Tibial nerve (tissue), 4 donors: ENCODE data around the gene NEUROD2. TPM values are rescaled to one million over a fixed set of nuclear protein-coding genes. Genes with fewer than 3 reads are reported as not detected.

Experiments used
- DNase-seq, 2 donors: peaks; one replicate each; pipeline ENCODE4 v3.0.0-alpha.2; 2019; ENCODE audit warnings: low spot score in 2 of 2
- H3K27ac ChIP-seq, 4 donors: fragments of 200-600 bp; sonication (generic) in 3 of 4; one replicate each; pipeline ENCODE4 v1.5.1; 2017 to 2019; ENCODE audit warnings: mild to moderate bottlenecking in 1 of 4
- H3K27me3 ChIP-seq, 2 donors: fragments of 200-600 bp; sonication (generic) in 1 of 2; one replicate each; pipeline versions ENCODE4 v1.5.1 to v1.6.0; 2017 to 2019
- H3K36me3 ChIP-seq, 3 donors: fragments of 200-600 bp; sonication (generic); one replicate each; pipeline ENCODE4 v1.5.1; 2018 to 2019
- H3K4me1 ChIP-seq, 4 donors: fragments of 200-600 bp; sonication (generic) in 3 of 4; one replicate each; pipeline ENCODE4 v1.5.1; 2017 to 2019
- H3K4me3 ChIP-seq, 4 donors: fragments of 200-600 bp; sonication (generic) in 3 of 4; one replicate each; pipeline ENCODE4 v1.5.1; 2017 to 2019; ENCODE audit warnings: mild to moderate bottlenecking in 1 of 4, moderate library complexity in 1 of 4
- H3K9me3 ChIP-seq, 4 donors: fragments of 200-600 bp; sonication (generic) in 3 of 4; one replicate each; pipeline ENCODE4 v1.5.1; 2017 to 2019
- EP300 ChIP-seq, 2 donors: sonication (generic); formaldehyde crosslinking; IDR thresholded peaks; one replicate each; pipeline ENCODE4 v1.6.1; 2017; ENCODE audit warnings: antibody characterized with exemption in 2 of 2, mild to moderate bottlenecking in 1 of 2
- POLR2A ChIP-seq, 2 donors: fragments of 450-650 bp; IDR thresholded peaks; one replicate each; pipeline ENCODE4 v1.6.1; 2017; ENCODE audit warnings: antibody characterized with exemption in 2 of 2, mild to moderate bottlenecking in 2 of 2, moderate library complexity in 2 of 2
- WGBS, 2 donors: methylation state at CpG; one replicate each; pipeline ENCODE4 v1.1.5; 2018; 5-methylcytosine and 5-hydroxymethylcytosine counted together
- total RNA-seq, 4 donors: library from RNA; depleted of rRNA; stranded (reverse); fragments of >200 nt; gene quantifications; one replicate each; pipeline ENCODE4 v1.1.0, GENCODE V29; 2016
- TF ChIP-seq, protein P1 (sequence below), 5 experiments: fragments of 200-600 bp in 3 of 5; fragments of 450-650 bp in 2 of 5; sonication (generic) in 3 of 5; IDR thresholded peaks; one replicate each; pipeline ENCODE4 v1.5.1; 2016 to 2019; ENCODE audit warnings: antibody characterized with exemption in 5 of 5, mild to moderate bottlenecking in 3 of 5, moderate library complexity in 2 of 5

The NEUROD2 gene
- total RNA-seq, 4 donors from 2014 or later: not detected

DNA sequence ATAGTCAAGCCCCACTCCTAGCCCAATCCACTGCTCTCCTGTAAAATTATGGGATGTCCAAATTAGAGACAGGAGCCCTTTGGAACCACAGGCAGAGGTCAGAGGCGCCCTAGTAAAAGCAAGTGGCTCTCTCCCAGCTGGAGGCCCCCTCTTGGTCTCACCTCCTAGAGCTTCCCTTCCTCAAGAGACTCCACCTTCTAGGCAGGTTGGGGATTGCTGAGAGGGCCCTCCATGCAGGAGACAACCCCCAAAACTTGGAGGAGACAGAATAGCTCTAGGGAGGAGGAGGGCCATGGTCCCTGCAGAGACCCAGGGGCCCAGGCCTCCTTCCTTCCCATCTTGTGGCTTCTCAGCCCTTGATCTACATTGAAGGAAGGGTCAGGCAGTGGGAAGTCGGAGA, 29.4 kb downstream of the NEUROD2 start:
- TF ChIP-seq, protein P1, sequence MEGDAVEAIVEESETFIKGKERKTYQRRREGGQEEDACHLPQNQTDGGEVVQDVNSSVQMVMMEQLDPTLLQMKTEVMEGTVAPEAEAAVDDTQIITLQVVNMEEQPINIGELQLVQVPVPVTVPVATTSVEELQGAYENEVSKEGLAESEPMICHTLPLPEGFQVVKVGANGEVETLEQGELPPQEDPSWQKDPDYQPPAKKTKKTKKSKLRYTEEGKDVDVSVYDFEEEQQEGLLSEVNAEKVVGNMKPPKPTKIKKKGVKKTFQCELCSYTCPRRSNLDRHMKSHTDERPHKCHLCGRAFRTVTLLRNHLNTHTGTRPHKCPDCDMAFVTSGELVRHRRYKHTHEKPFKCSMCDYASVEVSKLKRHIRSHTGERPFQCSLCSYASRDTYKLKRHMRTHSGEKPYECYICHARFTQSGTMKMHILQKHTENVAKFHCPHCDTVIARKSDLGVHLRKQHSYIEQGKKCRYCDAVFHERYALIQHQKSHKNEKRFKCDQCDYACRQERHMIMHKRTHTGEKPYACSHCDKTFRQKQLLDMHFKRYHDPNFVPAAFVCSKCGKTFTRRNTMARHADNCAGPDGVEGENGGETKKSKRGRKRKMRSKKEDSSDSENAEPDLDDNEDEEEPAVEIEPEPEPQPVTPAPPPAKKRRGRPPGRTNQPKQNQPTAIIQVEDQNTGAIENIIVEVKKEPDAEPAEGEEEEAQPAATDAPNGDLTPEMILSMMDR (IDR thresholded peaks at IDR 0.05): no peak
- TF ChIP-seq POLR2A (IDR thresholded peaks at IDR 0.05): no peak
- no peak for TF ChIP-seq EP300 (IDR thresholded peaks at IDR 0.05)
- Histone ChIP-seq H3K36me3 (no peaks in the 10 kb centered on the region), H3K27ac (no peak overlapping the region), H3K4me3 (no peak overlapping the region), H3K9me3 (no peaks in the 10 kb centered on the region), H3K27me3 (no peaks in the 10 kb centered on the region), H3K4me1 (peaks cover 0 to 19% (median 2%) of the 10 kb centered on the region in 4 donors)
- DNase-seq: no peak
- 81 to 83% methylated on average over 2 of the region's 2 CpGs for WGBS, 2 donors

DNA sequence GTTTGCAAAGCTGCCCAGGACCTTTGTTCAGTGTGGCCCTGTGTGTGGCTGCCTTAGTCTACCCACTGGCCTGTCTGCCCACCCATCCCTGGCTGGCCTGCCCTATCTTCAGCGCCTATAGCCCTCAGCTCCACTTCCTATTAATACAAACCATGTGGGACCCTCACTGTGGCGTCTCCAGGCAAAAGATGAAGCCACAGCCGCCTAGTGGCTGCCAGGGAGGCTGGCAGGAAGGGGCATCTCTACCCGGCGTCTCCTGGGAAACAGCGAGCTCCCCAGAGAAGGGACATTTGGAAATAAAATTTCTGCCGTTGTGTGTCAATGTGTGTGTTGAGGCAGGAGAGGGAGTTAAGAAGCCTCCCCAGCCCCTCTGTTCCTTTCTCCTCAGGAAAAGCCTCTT, 31.5 kb downstream of the NEUROD2 start:
- DNase-seq: no peak
- no peak overlapping the region for H3K4me3 ChIP-seq
- H3K4me1 ChIP-seq: peaks cover 0 to 24% (median 4%) of the 10 kb centered on the region in 4 donors
- no peak for TF ChIP-seq POLR2A (IDR thresholded peaks at IDR 0.05)
- no peak for TF ChIP-seq EP300 (IDR thresholded peaks at IDR 0.05)
- TF ChIP-seq, protein P1 (IDR thresholded peaks at IDR 0.05): peak in 1 of 5 experiments; percentile 17
- no peaks in the 10 kb centered on the region for H3K27me3 ChIP-seq
- H3K36me3 ChIP-seq: peaks cover 0 to 10% (median 0%) of the 10 kb centered on the region in 3 donors
- WGBS, 2 donors: 25 to 27% methylated on average over 7 of the region's 7 CpGs
- H3K27ac ChIP-seq: no peak overlapping the region
- peaks cover 0 to 3% (median 0%) of the 10 kb centered on the region in 4 donors for H3K9me3 ChIP-seq

DNA sequence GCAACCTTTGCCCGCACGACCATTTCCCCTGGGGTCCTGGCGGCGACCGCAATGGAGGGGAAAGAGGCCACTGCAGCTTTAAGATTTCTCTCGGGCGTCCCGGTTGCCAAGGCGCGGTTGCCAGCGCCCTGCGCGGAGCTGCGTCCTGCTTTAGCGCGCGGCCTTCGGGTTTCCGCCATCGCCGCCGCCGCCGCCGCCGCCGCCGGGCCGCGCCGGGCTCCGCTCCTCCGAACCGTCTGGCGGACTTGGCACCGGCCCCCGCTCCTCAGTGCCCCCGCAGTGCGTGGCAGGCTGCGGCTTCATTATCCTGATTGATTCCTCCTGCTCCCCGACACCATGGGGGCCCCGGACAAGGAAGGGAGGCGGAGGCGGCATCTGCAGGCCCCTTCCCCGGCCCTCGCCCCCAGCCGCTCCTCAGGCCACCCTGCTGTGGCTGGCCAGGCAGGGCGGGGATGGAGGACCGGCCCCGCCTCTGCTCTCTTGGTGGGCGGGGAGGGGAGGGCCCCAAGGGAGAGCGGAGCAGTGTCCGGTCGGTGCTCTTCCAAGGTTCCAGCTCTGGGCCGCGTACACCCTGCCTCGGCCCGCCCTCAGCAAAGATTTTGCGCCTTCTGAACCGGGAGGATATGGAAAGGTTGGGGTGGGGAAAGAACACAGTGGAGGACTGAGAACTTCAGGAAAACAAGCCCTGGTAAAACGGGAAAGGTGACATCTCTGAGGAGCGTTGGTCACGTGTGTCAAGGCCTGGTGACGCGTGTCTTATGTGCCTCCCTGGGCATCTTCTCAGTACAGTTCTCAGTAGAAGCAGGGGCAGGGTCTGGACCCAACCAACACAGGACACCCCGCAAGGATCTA, 34.0 kb downstream of the NEUROD2 start:
- Histone ChIP-seq H3K9me3 (peaks cover 0 to 8% (median 0%) of the 10 kb centered on the region in 4 donors), H3K4me3 (peak overlapping the region; percentile 38 to 73 (median 64)), H3K4me1 (peaks cover 0 to 17% (median 4%) of the 10 kb centered on the region in 4 donors), H3K27me3 (no peaks in the 10 kb centered on the region), H3K27ac (peak overlapping the region in 2 of 4 donors; percentile 59 to 81), H3K36me3 (peaks cover 0 to 35% (median 0%) of the 10 kb centered on the region in 3 donors)
- peak; percentile 29 to 33 for DNase-seq
- 3 to 5% methylated on average over 25 to 49 of the region's 66 CpGs for WGBS, 2 donors
- TF ChIP-seq POLR2A (IDR thresholded peaks at IDR 0.05) (no peak), EP300 (IDR thresholded peaks at IDR 0.05) (no peak)

DNA sequence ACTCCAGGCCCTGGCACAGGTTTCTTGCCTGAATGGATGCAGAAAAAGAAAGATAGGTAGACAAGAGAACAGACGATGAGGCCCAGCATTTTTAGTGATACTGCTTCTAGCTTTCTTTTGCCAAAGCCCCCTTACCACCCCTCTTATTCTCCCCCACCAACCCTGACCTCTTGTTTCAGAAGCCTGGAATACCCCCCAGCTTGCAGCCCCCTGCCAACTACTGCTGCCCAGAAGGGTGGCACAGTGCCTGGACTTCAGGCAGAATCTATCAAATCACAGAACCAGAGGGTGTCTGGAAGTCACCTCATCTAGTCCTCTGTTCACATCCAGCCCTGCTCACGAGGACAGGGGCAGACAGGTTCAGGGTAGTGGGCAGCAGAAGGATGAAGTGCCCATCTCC, 35.6 kb downstream of the NEUROD2 start:
- 90 to 98% methylated on average over 2 of the region's 2 CpGs for WGBS, 2 donors
- Histone ChIP-seq H3K27ac (no peak overlapping the region), H3K36me3 (peaks cover 0 to 51% (median 0%) of the 10 kb centered on the region in 3 donors), H3K27me3 (no peaks in the 10 kb centered on the region), H3K4me3 (no peak overlapping the region), H3K9me3 (peaks cover 0 to 8% (median 0%) of the 10 kb centered on the region in 4 donors), H3K4me1 (peaks cover 0 to 18% (median 4%) of the 10 kb centered on the region in 4 donors)
- TF ChIP-seq POLR2A (IDR thresholded peaks at IDR 0.05) (no peak), EP300 (IDR thresholded peaks at IDR 0.05) (no peak)
- TF ChIP-seq, protein P1 (IDR thresholded peaks at IDR 0.05): no peak
- no peak for DNase-seq

DNA sequence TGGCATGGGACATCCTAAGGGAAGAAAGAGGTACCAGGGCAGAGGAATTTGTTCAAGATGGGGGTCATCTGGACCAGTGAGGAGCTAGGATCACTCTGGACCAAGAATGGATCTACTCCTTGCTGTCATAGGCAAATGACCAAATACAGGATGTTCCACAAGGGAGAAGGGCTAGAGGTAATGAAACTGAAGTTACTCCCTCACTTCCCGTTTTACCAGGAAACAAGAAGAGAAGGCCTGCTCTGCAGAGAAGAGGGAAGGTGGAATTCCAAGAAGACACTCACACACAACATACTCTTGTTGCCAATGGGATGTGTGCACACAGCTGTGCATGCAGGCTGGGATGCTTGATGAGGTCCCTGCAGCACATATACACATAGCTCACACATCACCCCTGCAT, 38.6 kb downstream of the NEUROD2 start:
- H3K36me3 ChIP-seq: peaks cover 0 to 81% (median 5%) of the 10 kb centered on the region in 3 donors
- H3K27ac ChIP-seq: no peak overlapping the region

More for the DNA sequence above, 38.6 kb downstream of the NEUROD2 start:
- TF ChIP-seq EP300 (IDR thresholded peaks at IDR 0.05) (no peak), POLR2A (IDR thresholded peaks at IDR 0.05) (no peak)
- TF ChIP-seq, protein P1 (IDR thresholded peaks at IDR 0.05): no peak
- H3K4me3 ChIP-seq: no peak overlapping the region
- peaks cover 0 to 15% (median 4%) of the 10 kb centered on the region in 4 donors for H3K4me1 ChIP-seq
- no peak for DNase-seq
- peaks cover 0 to 8% (median 0%) of the 10 kb centered on the region in 4 donors for H3K9me3 ChIP-seq
- no peaks in the 10 kb centered on the region for H3K27me3 ChIP-seq
- WGBS, 2 donors: 50 to 64% methylated on average over 1 of the region's 1 CpG
